SK-N-SH treated with all-trans-retinoic acid at 6 μM for 48 hours (cell line): ENCODE data around the gene CEND1.

ENCODE experiments used
- ATAC-seq: fragments of 200-7000 bp; cut with Tn5 transposase; 3 replicates; pipeline ENCODE4 v1.9.1; 2020; ENCODE audit warnings: mild to moderate bottlenecking, moderate library complexity
- ARNTL ChIP-seq: fragments of 450-650 bp; formaldehyde crosslinking; IDR thresholded peaks from 2 replicates; pipeline ENCODE4 v1.5.0; 2020; ENCODE audit warnings: low read depth, mild to moderate bottlenecking, moderate library complexity, borderline replicate concordance
- BACH2 ChIP-seq: fragments of 250-450 bp; sonication (Bioruptor Pico); IDR thresholded peaks from 2 replicates; pipeline ENCODE4 v1.9.0; 2021; ENCODE audit warnings: mild to moderate bottlenecking, borderline replicate concordance
- CREB5 ChIP-seq: fragments of 250-450 bp; sonication (Bioruptor Pico); IDR thresholded peaks from 2 replicates; pipeline ENCODE4 v1.5.1; 2020; ENCODE audit warnings: low read depth, mild to moderate bottlenecking, moderate library complexity
- CSDC2 ChIP-seq: fragments of 250-450 bp; sonication (Bioruptor Pico); IDR thresholded peaks from 2 replicates; pipeline ENCODE4 v1.5.0; 2020; ENCODE audit warnings: mild to moderate bottlenecking, moderate library complexity
- ESRRG ChIP-seq: fragments of 250-450 bp; sonication (Bioruptor Pico); IDR thresholded peaks from 2 replicates; pipeline ENCODE4 v1.6.1; 2021; ENCODE audit warnings: mild to moderate bottlenecking
- GLIS3 ChIP-seq: fragments of 250-450 bp; sonication (Bioruptor Pico); IDR thresholded peaks from 2 replicates; pipeline ENCODE4 v1.5.0; 2020; ENCODE audit warnings: mild to moderate bottlenecking, moderate library complexity
- ISL1 ChIP-seq: fragments of 250-450 bp; sonication (Bioruptor Pico); IDR thresholded peaks from 2 replicates; pipeline ENCODE4 v2.1.2; 2022; ENCODE audit warnings: mild to moderate bottlenecking, moderate library complexity
- OSR1 ChIP-seq: fragments of 250-450 bp; sonication (Bioruptor Pico); IDR thresholded peaks from 2 replicates; pipeline ENCODE4 v1.8.0; 2022; ENCODE audit warnings: moderate library complexity, mild to moderate bottlenecking, inconsistent platforms
- PATZ1 ChIP-seq: fragments of 250-450 bp; sonication (Bioruptor Pico); IDR thresholded peaks from 2 replicates; pipeline ENCODE4 v1.8.0; 2020; ENCODE audit warnings: mild to moderate bottlenecking, moderate library complexity, borderline replicate concordance
- POU6F1 ChIP-seq: fragments of 250-450 bp; sonication (Bioruptor Pico); IDR thresholded peaks from 2 replicates; pipeline ENCODE4 v1.8.0; 2021; ENCODE audit warnings: low read depth, mild to moderate bottlenecking, moderate library complexity, borderline replicate concordance
- PPARA ChIP-seq: fragments of 250-450 bp; sonication (Bioruptor Pico); IDR thresholded peaks from 2 replicates; pipeline ENCODE4 v1.5.0; 2020; ENCODE audit warnings: mild to moderate bottlenecking, borderline replicate concordance
- RARB ChIP-seq: fragments of 250-450 bp; sonication (Bioruptor Pico); IDR thresholded peaks from 2 replicates; pipeline ENCODE4 v1.8.0; 2021; ENCODE audit warnings: mild to moderate bottlenecking, moderate library complexity
- SNAI2 ChIP-seq: fragments of 250-450 bp; sonication (Bioruptor Pico); IDR thresholded peaks from 2 replicates; pipeline ENCODE4 v1.5.0; 2020; ENCODE audit warnings: mild to moderate bottlenecking, moderate library complexity
- TCF4 ChIP-seq: fragments of 250-450 bp; sonication (Bioruptor Pico); IDR thresholded peaks from 2 replicates; pipeline ENCODE4 v1.8.0; 2021; ENCODE audit warnings: mild to moderate bottlenecking, moderate library complexity, borderline replicate concordance
- TOX ChIP-seq: fragments of 250-450 bp; sonication (Bioruptor Pico); IDR thresholded peaks from 2 replicates; pipeline ENCODE4 v1.8.0; 2021; ENCODE audit warnings: mild to moderate bottlenecking, moderate library complexity, borderline replicate concordance
- ZC3H10 ChIP-seq: fragments of 250-450 bp; sonication (Bioruptor Pico); IDR thresholded peaks from 2 replicates; pipeline ENCODE4 v1.5.1; 2021; ENCODE audit warnings: mild to moderate bottlenecking, moderate library complexity
- ZFP3 ChIP-seq: fragments of 250-450 bp; sonication (Bioruptor Pico); IDR thresholded peaks from 2 replicates; pipeline ENCODE4 v1.5.0; 2020; ENCODE audit warnings: mild to moderate bottlenecking, moderate library complexity
- ZFP30 ChIP-seq: fragments of 450-650 bp; formaldehyde crosslinking; IDR thresholded peaks from 2 replicates; pipeline ENCODE4 v1.5.0; 2022; ENCODE audit warnings: mild to moderate bottlenecking, moderate library complexity
- ZNF565 ChIP-seq: fragments of 450-650 bp; formaldehyde crosslinking; conservative IDR thresholded peaks from 2 replicates; pipeline ENCODE4 v1.5.0; 2020; ENCODE audit warnings: low read depth, mild to moderate bottlenecking, moderate library complexity
- ZNF70 ChIP-seq: fragments of 450-650 bp; formaldehyde crosslinking; IDR thresholded peaks from 2 replicates; pipeline ENCODE4 v1.5.0; 2020; ENCODE audit warnings: mild to moderate bottlenecking, moderate library complexity
- ZNF8 ChIP-seq: fragments of 450-650 bp; formaldehyde crosslinking; IDR thresholded peaks from 2 replicates; pipeline ENCODE4 v1.5.0; 2020; ENCODE audit warnings: mild to moderate bottlenecking, moderate library complexity
- TF ChIP-seq, protein P1 (sequence below): fragments of 250-450 bp; sonication (Bioruptor Pico); IDR thresholded peaks from 2 replicates; pipeline ENCODE4 v1.5.0; 2020; ENCODE audit warnings: mild to moderate bottlenecking, moderate library complexity
- TF ChIP-seq, protein P2 (sequence below): fragments of 250-450 bp; sonication (Bioruptor Pico); IDR thresholded peaks from 2 replicates; pipeline ENCODE4 v1.5.1; 2021; ENCODE audit warnings: mild to moderate bottlenecking, moderate library complexity

The CEND1 gene

GRCh38 chr11:819943-820649 lies 30.2 kb upstream of the CEND1 start (continued):
- TF ChIP-seq, protein P1, sequence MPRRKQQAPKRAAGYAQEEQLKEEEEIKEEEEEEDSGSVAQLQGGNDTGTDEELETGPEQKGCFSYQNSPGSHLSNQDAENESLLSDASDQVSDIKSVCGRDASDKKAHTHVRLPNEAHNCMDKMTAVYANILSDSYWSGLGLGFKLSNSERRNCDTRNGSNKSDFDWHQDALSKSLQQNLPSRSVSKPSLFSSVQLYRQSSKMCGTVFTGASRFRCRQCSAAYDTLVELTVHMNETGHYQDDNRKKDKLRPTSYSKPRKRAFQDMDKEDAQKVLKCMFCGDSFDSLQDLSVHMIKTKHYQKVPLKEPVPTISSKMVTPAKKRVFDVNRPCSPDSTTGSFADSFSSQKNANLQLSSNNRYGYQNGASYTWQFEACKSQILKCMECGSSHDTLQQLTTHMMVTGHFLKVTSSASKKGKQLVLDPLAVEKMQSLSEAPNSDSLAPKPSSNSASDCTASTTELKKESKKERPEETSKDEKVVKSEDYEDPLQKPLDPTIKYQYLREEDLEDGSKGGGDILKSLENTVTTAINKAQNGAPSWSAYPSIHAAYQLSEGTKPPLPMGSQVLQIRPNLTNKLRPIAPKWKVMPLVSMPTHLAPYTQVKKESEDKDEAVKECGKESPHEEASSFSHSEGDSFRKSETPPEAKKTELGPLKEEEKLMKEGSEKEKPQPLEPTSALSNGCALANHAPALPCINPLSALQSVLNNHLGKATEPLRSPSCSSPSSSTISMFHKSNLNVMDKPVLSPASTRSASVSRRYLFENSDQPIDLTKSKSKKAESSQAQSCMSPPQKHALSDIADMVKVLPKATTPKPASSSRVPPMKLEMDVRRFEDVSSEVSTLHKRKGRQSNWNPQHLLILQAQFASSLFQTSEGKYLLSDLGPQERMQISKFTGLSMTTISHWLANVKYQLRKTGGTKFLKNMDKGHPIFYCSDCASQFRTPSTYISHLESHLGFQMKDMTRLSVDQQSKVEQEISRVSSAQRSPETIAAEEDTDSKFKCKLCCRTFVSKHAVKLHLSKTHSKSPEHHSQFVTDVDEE (CRISPR knock-in tag) = no peak

- peak; percentile 74 for ATAC-seq
- 0 out of 2 replicates have a peak, but pooled peaks have one; percentile 33 for TF ChIP-seq ZFP3 (CRISPR knock-in tag)
- no peak for TF ChIP-seq ISL1 (CRISPR knock-in tag)
- TF ChIP-seq POU6F1 (CRISPR knock-in tag) = no peak
- TF ChIP-seq ZNF70 (CRISPR knock-in tag) = no peak
- no peak for TF ChIP-seq TOX (CRISPR knock-in tag)
These were observed 29.4 kb upstream of the CEND1 start for GRCh38 chr11:819129-819931.

DNA sequence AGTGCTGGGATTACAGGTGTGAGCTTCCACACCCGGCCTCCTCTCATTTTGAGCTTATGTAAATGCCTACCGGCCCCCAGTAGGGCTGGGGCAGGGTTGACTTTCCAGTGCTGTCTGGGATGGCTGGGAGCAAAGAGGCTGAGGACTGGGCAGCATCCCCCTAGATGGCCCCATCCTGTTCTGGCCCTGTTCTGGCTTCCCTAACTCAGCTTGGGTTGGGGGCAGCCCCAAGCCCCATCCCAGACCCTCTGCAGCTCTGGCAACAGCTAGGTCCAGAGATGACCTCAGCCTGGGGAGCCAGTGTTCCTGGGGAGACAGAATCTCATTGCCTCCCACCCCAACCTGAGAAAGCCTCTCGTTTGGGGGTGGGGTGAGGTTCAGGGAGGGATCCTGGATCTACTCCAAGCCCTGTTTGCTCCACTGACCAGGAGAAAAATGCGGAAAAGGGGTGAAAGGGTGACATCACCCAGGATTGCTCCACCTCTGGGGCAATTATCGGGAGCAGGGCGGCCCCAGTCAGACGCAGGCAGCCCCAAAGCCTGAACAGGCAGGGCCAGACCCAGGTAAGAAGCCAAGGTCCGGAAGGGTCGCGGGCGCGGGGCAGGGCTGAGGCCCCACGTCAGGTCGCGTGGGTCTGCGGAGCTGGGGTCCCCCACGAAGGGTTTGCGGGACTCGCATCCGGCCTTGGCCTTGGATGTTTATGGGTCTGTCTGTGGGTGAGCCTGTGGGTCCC lies 28.7 kb upstream of the CEND1 start, which contains the start of gene PNPLA2:
Gene PNPLA2, plus strand, starts transcription at position 519 of the 733 bp plus-strand sequence. CDS start 805 bp downstream, outside the sequence.
- ATAC-seq = no peak
- no peak for TF ChIP-seq ZNF8 (CRISPR knock-in tag)
- no peak for TF ChIP-seq ZNF565 (CRISPR knock-in tag)
- TF ChIP-seq ZFP30 = no peak
- no peak for TF ChIP-seq ZFP3 (CRISPR knock-in tag)
- TF ChIP-seq ZNF70 (CRISPR knock-in tag) = no peak
- no peak for TF ChIP-seq GLIS3 (CRISPR knock-in tag)
- TF ChIP-seq ISL1 (CRISPR knock-in tag) = no peak

GRCh38 chr11:816433-816779 lies 26.5 kb upstream of the CEND1 start:
- no peak for ATAC-seq

More at GRCh38 chr11:816433-816779, 26.5 kb upstream of the CEND1 start:
- TF ChIP-seq ZC3H10 (no peak), CSDC2 (no peak), ARNTL (CRISPR knock-in tag) (no peak), TCF4 (CRISPR knock-in tag) (no peak), TOX (CRISPR knock-in tag) (no peak), ESRRG (CRISPR knock-in tag) (no peak), ZNF8 (CRISPR knock-in tag) (no peak), ZNF565 (CRISPR knock-in tag) (no peak), ZNF70 (CRISPR knock-in tag) (no peak), SNAI2 (CRISPR knock-in tag) (no peak), PPARA (CRISPR knock-in tag) (no peak), PATZ1 (no peak), BACH2 (CRISPR knock-in tag) (no peak), OSR1 (CRISPR knock-in tag) (no peak), POU6F1 (CRISPR knock-in tag) (no peak), ZFP30 (no peak), RARB (CRISPR knock-in tag) (no peak), CREB5 (CRISPR knock-in tag) (no peak), ISL1 (CRISPR knock-in tag) (no peak)
- TF ChIP-seq, protein P2, sequence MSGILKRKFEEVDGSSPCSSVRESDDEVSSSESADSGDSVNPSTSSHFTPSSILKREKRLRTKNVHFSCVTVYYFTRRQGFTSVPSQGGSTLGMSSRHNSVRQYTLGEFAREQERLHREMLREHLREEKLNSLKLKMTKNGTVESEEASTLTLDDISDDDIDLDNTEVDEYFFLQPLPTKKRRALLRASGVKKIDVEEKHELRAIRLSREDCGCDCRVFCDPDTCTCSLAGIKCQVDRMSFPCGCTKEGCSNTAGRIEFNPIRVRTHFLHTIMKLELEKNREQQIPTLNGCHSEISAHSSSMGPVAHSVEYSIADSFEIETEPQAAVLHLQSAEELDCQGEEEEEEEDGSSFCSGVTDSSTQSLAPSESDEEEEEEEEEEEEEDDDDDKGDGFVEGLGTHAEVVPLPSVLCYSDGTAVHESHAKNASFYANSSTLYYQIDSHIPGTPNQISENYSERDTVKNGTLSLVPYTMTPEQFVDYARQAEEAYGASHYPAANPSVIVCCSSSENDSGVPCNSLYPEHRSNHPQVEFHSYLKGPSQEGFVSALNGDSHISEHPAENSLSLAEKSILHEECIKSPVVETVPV (CRISPR knock-in tag) = no peak
- TF ChIP-seq, all 23 proteins: peak for 0
